CD14-positive monocyte (primary cell): Measurements from ENCODE around the gene SLC18A3. TPM values are rescaled to one million over a fixed set of nuclear protein-coding genes. Genes with fewer than 3 reads are reported as not detected.

Experiments used
- DNase-seq, 3 donors: peaks; one replicate each; pipeline ENCODE4 v3.0.0-alpha.2; 2011 to 2022
- H2AFZ ChIP-seq: 2 replicates; pipeline ENCODE4 v1.6.0; 2012; ENCODE audit warnings: mild to moderate bottlenecking, low read depth, low read length, inconsistent platforms; ENCODE audit not compliant: insufficient read depth, poor library complexity, severe bottlenecking
- H3K27ac ChIP-seq, 2 donors: 1 replicate in 1 of 2; 2 replicates in 1 of 2; pipeline ENCODE4 v1.5.1; 2012 to 2013; ENCODE audit warnings: low read length in 2 of 2, control low read depth in 1 of 2, inconsistent platforms in 1 of 2, low read depth in 1 of 2, mild to moderate bottlenecking in 1 of 2
- H3K27me3 ChIP-seq, 2 donors: one replicate each; pipeline versions ENCODE4 v1.6.0 to v1.6.1; 2011 to 2013; ENCODE audit warnings: low read length in 2 of 2; ENCODE audit not compliant: control insufficient read depth in 2 of 2, insufficient read depth in 2 of 2
- H3K36me3 ChIP-seq, 2 donors: replicated peaks in 1 of 2; 1 replicate in 1 of 2; 2 replicates in 1 of 2; pipeline versions ENCODE4 v1.5.1 to v1.6.1; 2012 to 2013; ENCODE audit warnings: low read length in 2 of 2, control low read depth in 1 of 2, inconsistent platforms in 1 of 2, mild to moderate bottlenecking in 1 of 2; ENCODE audit not compliant: insufficient read depth in 2 of 2, control insufficient read depth in 1 of 2
- H3K4me1 ChIP-seq, 2 donors: 1 replicate in 1 of 2; 2 replicates in 1 of 2; pipeline versions ENCODE4 v1.5.1 to v1.6.1; 2012 to 2013; ENCODE audit warnings: low read length in 2 of 2, control low read depth in 1 of 2, inconsistent platforms in 1 of 2, mild to moderate bottlenecking in 1 of 2, moderate library complexity in 1 of 2; ENCODE audit not compliant: insufficient read depth in 2 of 2, control insufficient read depth in 1 of 2
- H3K4me2 ChIP-seq: replicated peaks from 2 replicates; pipeline ENCODE3; 2012; ENCODE audit warnings: low read length, moderate library complexity, mild to moderate bottlenecking; ENCODE audit not compliant: poor library complexity, severe bottlenecking; ENCODE audit errors: extremely low read depth
- H3K4me3 ChIP-seq, 3 experiments: fragments of 200-600 bp in 1 of 3; sonication (generic) in 1 of 3; replicated peaks in 1 of 3; 1 replicate in 2 of 3; 2 replicates in 1 of 3; pipeline ENCODE4 v1.5.1; 2011 to 2013; ENCODE audit warnings: low read length in 3 of 3, mild to moderate bottlenecking in 3 of 3, control low read depth in 2 of 3, low read depth in 2 of 3, inconsistent platforms in 1 of 3, moderate library complexity in 1 of 3
- H3K79me2 ChIP-seq: 2 replicates; pipeline ENCODE4 v1.6.0; 2012; ENCODE audit warnings: mild to moderate bottlenecking, control low read depth, inconsistent platforms, low read length, moderate library complexity; ENCODE audit not compliant: insufficient read depth
- H3K9ac ChIP-seq: 2 replicates; pipeline ENCODE4 v1.6.0; 2017; ENCODE audit warnings: low read length, mild to moderate bottlenecking; ENCODE audit not compliant: insufficient read depth, poor library complexity, severe bottlenecking
- H3K9me3 ChIP-seq, 2 donors: replicated peaks in 1 of 2; 1 replicate in 1 of 2; 2 replicates in 1 of 2; pipeline versions ENCODE4 v1.5.1 to v1.6.1; 2012 to 2013; ENCODE audit warnings: low read length in 2 of 2, control low read depth in 1 of 2; ENCODE audit not compliant: control insufficient read depth in 1 of 2, insufficient read depth in 1 of 2
- H4K20me1 ChIP-seq: 2 replicates; pipeline ENCODE4 v1.6.0; 2012; ENCODE audit warnings: mild to moderate bottlenecking, low read length, control low read depth, moderate library complexity; ENCODE audit not compliant: insufficient read depth
- H3K27ac Mint-ChIP-seq, 7 donors: one replicate each; pipeline ENCODE4 v1.8.0; 2020; ENCODE audit warnings: mild to moderate bottlenecking in 7 of 7, mixed read lengths in 7 of 7, moderate library complexity in 6 of 7, inconsistent platforms in 2 of 7
- H3K27me3 Mint-ChIP-seq, 3 donors: one replicate each; pipeline ENCODE4 v1.8.0; 2021 to 2022; ENCODE audit warnings: low read depth in 3 of 3, mild to moderate bottlenecking in 3 of 3, mixed read lengths in 3 of 3, moderate library complexity in 3 of 3, inconsistent platforms in 1 of 3
- H3K36me3 Mint-ChIP-seq, 2 donors: one replicate each; pipeline ENCODE4 v1.8.0; 2020; ENCODE audit warnings: mixed read lengths in 2 of 2, inconsistent platforms in 1 of 2, mild to moderate bottlenecking in 1 of 2
- H3K4me1 Mint-ChIP-seq: one replicate; pipeline ENCODE4 v1.8.0; 2020; ENCODE audit warnings: mild to moderate bottlenecking, mixed read lengths
- H3K4me3 Mint-ChIP-seq, 2 donors: one replicate each; pipeline ENCODE4 v1.8.0; 2020; ENCODE audit warnings: mild to moderate bottlenecking in 2 of 2, mixed read lengths in 2 of 2, moderate library complexity in 1 of 2
- H3K9me3 Mint-ChIP-seq, 7 donors: one replicate each; pipeline ENCODE4 v1.8.0; 2020 to 2022; ENCODE audit warnings: mixed read lengths in 7 of 7, mild to moderate bottlenecking in 6 of 7, moderate library complexity in 6 of 7, inconsistent platforms in 2 of 7
- CTCF ChIP-seq: fragments of 200-600 bp; IDR thresholded peaks from one replicate; pipeline ENCODE4 v1.8.0; 2022; ENCODE audit warnings: antibody characterized with exemption, mild to moderate bottlenecking
- WGBS: methylation state at CpG from one replicate; pipeline ENCODE4 v1.1.5; 2013; ENCODE audit warnings: missing lambda C conversion rate; ENCODE audit not compliant: insufficient coverage; 5-methylcytosine and 5-hydroxymethylcytosine counted together
- intact Hi-C, 2 donors: fragments of 100-400 bp; cut with micrococcal nuclease; formaldehyde crosslinking; loops; one replicate each; pipeline versions ENCODE4 v1.15.0 to v1.15.1; 2023
- polyA plus RNA-seq, 3 donors: library from polyadenylated mRNA; depleted of rRNA in 1 of 3; unstranded in 2 of 3; stranded (reverse) in 1 of 3; fragments of 300-500 nt in 2 of 3; fragments of >200 nt in 1 of 3; fragmentation: Illumina TruSeq in 2 of 3; gene quantifications; 1 replicate in 2 of 3; 2 replicates in 1 of 3; pipeline ENCODE4 v1.2.3, GENCODE V29; 2012 to 2021

The SLC18A3 gene
- polyA plus RNA-seq, 3 donors = not detected

GRCh38 chr10:49608166-49609005, 1.7 kb upstream of the SLC18A3 start:
- Histone ChIP-seq H3K36me3 (no peaks in the 10 kb centered on the region), H3K9me3 (peaks cover 0 to 30% of the 10 kb centered on the region in 2 donors), H3K79me2 (no peaks in the 10 kb centered on the region), H4K20me1 (no peaks in the 10 kb centered on the region), H3K27ac (no peak overlapping the region), H3K27me3 (peaks cover 35 to 60% of the 10 kb centered on the region in 2 donors), H2AFZ (no peak overlapping the region), H3K9ac (no peak overlapping the region), H3K4me2 (no peak overlapping the region), H3K4me3 (no peak overlapping the region), H3K4me1 (no peaks in the 10 kb centered on the region)
- peaks cover 0 to 6% of the 10 kb centered on the region in 2 donors for H3K36me3 Mint-ChIP-seq
- H3K27me3 Mint-ChIP-seq = peaks cover 60 to 71% (median 71%) of the 10 kb centered on the region in 3 donors
- no peak for TF ChIP-seq CTCF
- H3K4me1 Mint-ChIP-seq = peaks cover 2% of the 10 kb centered on the region
- no peak for DNase-seq
- intact Hi-C loops = no loop called here
- H3K9me3 Mint-ChIP-seq = peaks cover 0 to 30% (median 9%) of the 10 kb centered on the region in 7 donors
- no peak overlapping the region for H3K27ac Mint-ChIP-seq
- H3K4me3 Mint-ChIP-seq = peak overlapping the region in 1 of 2 donors; percentile 75
- WGBS = 11% methylated on average over 9 of the region's 14 CpGs

DNA sequence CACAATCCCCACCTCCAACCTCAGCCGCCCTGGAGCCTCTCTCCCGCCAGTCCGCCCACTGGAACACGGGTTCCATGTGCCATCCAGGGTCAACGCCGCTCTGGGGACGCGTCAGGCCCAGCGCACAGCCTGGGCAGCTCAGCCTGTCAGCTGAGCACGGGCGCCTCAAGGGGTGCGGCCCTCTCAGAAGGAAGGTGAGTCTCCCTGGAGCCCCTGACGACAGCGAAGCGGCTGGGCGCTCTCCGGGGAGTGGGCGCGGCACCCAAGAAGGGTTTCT, 1.2 kb upstream of the SLC18A3 start:
- 7% methylated on average over 15 of the region's 19 CpGs for WGBS
- H3K27ac ChIP-seq = no peak overlapping the region
- peaks cover 0 to 6% of the 10 kb centered on the region in 2 donors for H3K36me3 Mint-ChIP-seq
- no peak for DNase-seq
- peak overlapping the region in 1 of 2 donors; percentile 75 for H3K4me3 Mint-ChIP-seq
- no peak overlapping the region for H3K4me3 ChIP-seq
- H3K4me1 ChIP-seq = no peaks in the 10 kb centered on the region
- no peak overlapping the region for H3K27ac Mint-ChIP-seq
- no peak overlapping the region for H3K4me2 ChIP-seq
- H3K27me3 Mint-ChIP-seq = peaks cover 66 to 77% (median 76%) of the 10 kb centered on the region in 3 donors
- peaks cover 41 to 65% of the 10 kb centered on the region in 2 donors for H3K27me3 ChIP-seq
- no peak for TF ChIP-seq CTCF
- peaks cover 2% of the 10 kb centered on the region for H3K4me1 Mint-ChIP-seq
- no peaks in the 10 kb centered on the region for H3K36me3 ChIP-seq
- no peaks in the 10 kb centered on the region for H3K79me2 ChIP-seq
- peaks cover 0 to 34% (median 11%) of the 10 kb centered on the region in 7 donors for H3K9me3 Mint-ChIP-seq
- H4K20me1 ChIP-seq = no peaks in the 10 kb centered on the region
- no peak overlapping the region for H2AFZ ChIP-seq
- H3K9ac ChIP-seq = no peak overlapping the region
- H3K9me3 ChIP-seq = peaks cover 0 to 36% of the 10 kb centered on the region in 2 donors
- intact Hi-C loops = no loop called here
